ENCODE data around the gene DST. TPM values are rescaled to one million over a fixed set of nuclear protein-coding genes. Genes with fewer than 3 reads are reported as not detected.
"Not testable (repeated sequence)": the region's sequence is repeated elsewhere in the genome, so short reads cannot be mapped to it uniquely, and the experiment has no call there.

The DST gene
- total and polyA plus RNA-seq, 8 donors = 42.4 to 149 (median 72.4) TPM

DNA sequence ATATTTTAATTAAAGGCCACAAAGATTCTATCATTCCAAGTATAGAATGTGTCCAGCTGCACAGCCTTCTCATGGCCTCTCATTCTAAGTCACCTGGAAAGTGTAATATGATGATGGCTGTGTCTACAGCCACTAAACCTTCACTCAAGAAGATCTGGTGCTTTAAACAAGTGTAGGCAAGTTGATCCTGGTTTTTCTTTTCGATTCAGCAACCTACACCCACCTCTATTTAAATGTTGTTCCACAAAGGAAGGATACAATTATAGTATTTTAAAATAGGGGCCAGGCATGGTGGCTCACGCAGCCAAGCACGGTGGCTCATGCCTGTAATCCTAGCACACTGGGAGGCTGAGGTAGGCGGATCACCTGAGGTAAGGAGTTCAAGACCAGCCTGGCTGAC is 25.5 kb upstream of the DST start:
- FAIRE-seq (no peak), DNase-seq (no peak), ATAC-seq (no peak)
- intact Hi-C loops (cut with DNase I) = no loop called here
- no peaks in the 10 kb centered on the region for H3K4me1 ChIP-seq
- H3K27ac ChIP-seq = no peak overlapping the region
- H3K9me3 ChIP-seq = no peaks in the 10 kb centered on the region
- no peaks in the 10 kb centered on the region for H3K36me3 ChIP-seq
- TF ChIP-seq, protein P1, sequence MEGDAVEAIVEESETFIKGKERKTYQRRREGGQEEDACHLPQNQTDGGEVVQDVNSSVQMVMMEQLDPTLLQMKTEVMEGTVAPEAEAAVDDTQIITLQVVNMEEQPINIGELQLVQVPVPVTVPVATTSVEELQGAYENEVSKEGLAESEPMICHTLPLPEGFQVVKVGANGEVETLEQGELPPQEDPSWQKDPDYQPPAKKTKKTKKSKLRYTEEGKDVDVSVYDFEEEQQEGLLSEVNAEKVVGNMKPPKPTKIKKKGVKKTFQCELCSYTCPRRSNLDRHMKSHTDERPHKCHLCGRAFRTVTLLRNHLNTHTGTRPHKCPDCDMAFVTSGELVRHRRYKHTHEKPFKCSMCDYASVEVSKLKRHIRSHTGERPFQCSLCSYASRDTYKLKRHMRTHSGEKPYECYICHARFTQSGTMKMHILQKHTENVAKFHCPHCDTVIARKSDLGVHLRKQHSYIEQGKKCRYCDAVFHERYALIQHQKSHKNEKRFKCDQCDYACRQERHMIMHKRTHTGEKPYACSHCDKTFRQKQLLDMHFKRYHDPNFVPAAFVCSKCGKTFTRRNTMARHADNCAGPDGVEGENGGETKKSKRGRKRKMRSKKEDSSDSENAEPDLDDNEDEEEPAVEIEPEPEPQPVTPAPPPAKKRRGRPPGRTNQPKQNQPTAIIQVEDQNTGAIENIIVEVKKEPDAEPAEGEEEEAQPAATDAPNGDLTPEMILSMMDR (IDR thresholded peaks at IDR 0.05) = no peak
- no peaks in the 10 kb centered on the region for H3K27me3 ChIP-seq
- WGBS, 2 donors = 87 to 96% methylated on average over 4 of the region's 4 CpGs
- H3K4me3 ChIP-seq = no peak overlapping the region

DNA sequence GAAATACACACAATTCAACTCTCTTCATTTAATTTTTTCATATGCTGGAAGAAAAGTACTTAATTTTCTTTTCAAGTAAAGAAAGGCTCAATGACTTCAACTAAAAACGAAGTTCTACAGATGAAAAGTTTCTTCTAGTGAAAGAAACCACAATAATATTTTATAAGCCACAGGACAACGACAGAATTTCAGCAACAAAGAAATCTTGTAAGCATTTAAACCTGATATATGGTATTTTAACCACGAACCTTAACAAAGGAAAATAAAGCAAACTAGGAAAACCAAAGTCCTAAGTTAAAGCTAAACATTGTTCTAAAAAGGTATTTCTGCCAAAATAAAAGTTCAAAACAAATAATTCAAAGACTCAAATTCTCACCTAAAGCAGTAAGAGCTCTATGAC is 24.6 kb upstream of the DST start:
- no peak for ATAC-seq
- H3K27me3 ChIP-seq = no peaks in the 10 kb centered on the region
- intact Hi-C loops (cut with DNase I) = no loop called here
- no peaks in the 10 kb centered on the region for H3K36me3 ChIP-seq
- no peak overlapping the region for H3K4me3 ChIP-seq
- no peak for DNase-seq
- no peak for FAIRE-seq
- WGBS, 2 donors = 36 to 60% methylated on average over 3 of the region's 3 CpGs
- H3K9me3 ChIP-seq = no peaks in the 10 kb centered on the region
- no peak overlapping the region for H3K27ac ChIP-seq
- TF ChIP-seq, protein P1 (IDR thresholded peaks at IDR 0.05) = no peak
- H3K4me1 ChIP-seq = no peaks in the 10 kb centered on the region

- TF ChIP-seq, protein P1 (IDR thresholded peaks at IDR 0.05) = no peak
- Histone ChIP-seq H3K4me3 (no peak overlapping the region), H3K27me3 (no peaks in the 10 kb centered on the region), H3K9me3 (no peaks in the 10 kb centered on the region), H3K27ac (no peak overlapping the region), H3K4me1 (no peaks in the 10 kb centered on the region), H3K36me3 (no peaks in the 10 kb centered on the region)
- intact Hi-C loops (cut with DNase I) = no loop called here
- DNase-seq = no peak
- FAIRE-seq = no peak
- WGBS, 2 donors = 38 to 44% methylated on average over 1 of the region's 1 CpG
- peak in 2 of 4 donors; percentile 29 to 36 for ATAC-seq
Observed at GRCh38 chr6:56664029-56664428, 21.3 kb upstream of the DST start.

GRCh38 chr6:56663344-56663743 is 20.7 kb upstream of the DST start:
- DNase-seq (no peak), ATAC-seq (peak in 3 of 4 donors; percentile 27 to 34 (median 33)), FAIRE-seq (no peak)
- Histone ChIP-seq H3K4me3 (no peak overlapping the region), H3K36me3 (no peaks in the 10 kb centered on the region), H3K27ac (no peak overlapping the region), H3K9me3 (no peaks in the 10 kb centered on the region), H3K27me3 (no peaks in the 10 kb centered on the region), H3K4me1 (no peaks in the 10 kb centered on the region)
- TF ChIP-seq, protein P1 (IDR thresholded peaks at IDR 0.05) = no peak
- intact Hi-C loops (cut with DNase I) = no loop called here
- WGBS, 2 donors = 79 to 85% methylated on average over 3 of the region's 3 CpGs

DNA sequence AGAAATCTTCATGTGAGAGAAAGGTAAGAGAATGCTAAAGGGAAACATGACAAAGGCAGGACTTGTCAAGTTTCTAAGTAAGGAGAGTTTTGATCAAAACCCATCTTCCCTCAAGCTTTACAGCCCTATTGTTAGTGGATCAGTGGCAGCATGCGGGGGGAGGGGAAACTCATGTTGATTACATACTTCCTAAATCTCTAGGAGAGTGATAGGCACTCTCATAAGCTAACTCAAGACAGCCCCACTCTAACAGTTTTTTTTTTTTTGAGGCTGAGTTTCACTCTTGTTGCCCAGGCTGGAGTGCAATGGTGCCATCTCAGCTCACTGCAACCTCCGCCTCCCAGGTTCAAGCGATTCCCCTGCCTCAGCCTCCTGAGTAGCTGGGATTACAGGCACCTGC is 18.6 kb upstream of the DST start:
- DNase-seq; FAIRE-seq; ATAC-seq; H3K4me3 ChIP-seq; H3K27me3 ChIP-seq; H3K9me3 ChIP-seq; H3K36me3 ChIP-seq; intact Hi-C loops (cut with DNase I); H3K27ac ChIP-seq; H3K4me1 ChIP-seq: not testable (repeated sequence)
- 81 to 98% methylated on average over 3 of the region's 3 CpGs for WGBS, 2 donors

GRCh38 chr6:56660381-56660730 is 17.7 kb upstream of the DST start:
- TF ChIP-seq, protein P1 (IDR thresholded peaks at IDR 0.05) = no peak
- 78 to 83% methylated on average over 3 of the region's 3 CpGs for WGBS, 2 donors
- no peak for ATAC-seq
- intact Hi-C loops (cut with DNase I) = no loop called here
- DNase-seq = no peak
- no peak overlapping the region for H3K4me3 ChIP-seq
- no peaks in the 10 kb centered on the region for H3K9me3 ChIP-seq
- H3K27me3 ChIP-seq = no peaks in the 10 kb centered on the region
- no peaks in the 10 kb centered on the region for H3K36me3 ChIP-seq
- no peak overlapping the region for H3K27ac ChIP-seq
- no peak for FAIRE-seq
- H3K4me1 ChIP-seq = peaks cover 0 to 3% (median 0%) of the 10 kb centered on the region in 3 donors
